HuH-7.5 (cell line): ENCODE measurements around the gene LGMN.
"Not testable (repeated sequence)": the region's sequence is repeated elsewhere in the genome, so short reads cannot be mapped to it uniquely, and the experiment has no call there.

ENCODE experiments used
- DNase-seq: peaks from one replicate; pipeline ENCODE4 v3.0.0; 2011; ENCODE audit warnings: low spot score

LGMN gene

GRCh38 chr14:92694807-92695206 lies 53.6 kb downstream of the LGMN start:
- DNase-seq = no peak

GRCh38 chr14:92693998-92694795 lies 54.2 kb downstream of the LGMN start:
- DNase-seq = no peak

DNA sequence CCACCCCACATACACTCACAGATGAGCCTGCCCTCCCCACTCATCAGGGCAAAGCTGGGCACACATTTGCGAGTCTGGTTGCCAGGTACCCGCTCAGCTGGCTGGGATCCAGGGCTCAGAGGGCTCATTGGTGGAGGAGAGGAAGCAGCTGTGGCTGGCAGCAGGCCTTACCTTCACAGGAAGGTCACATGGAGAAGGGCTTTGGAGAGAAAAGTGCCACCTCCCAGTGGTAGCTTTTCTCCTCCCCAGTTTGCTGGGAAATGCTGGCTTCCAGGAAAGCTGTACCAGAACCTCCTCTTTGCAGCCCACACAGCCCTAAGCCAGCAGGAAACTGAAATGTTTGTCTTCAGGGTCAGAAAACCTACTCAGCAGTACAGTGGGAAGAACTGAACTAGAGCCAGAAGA lies 55.6 kb downstream of the LGMN start:
- DNase-seq = no peak

- peak; percentile 81 for DNase-seq
These were observed 58.0 kb downstream of the LGMN start for GRCh38 chr14:92690171-92691011.

DNA sequence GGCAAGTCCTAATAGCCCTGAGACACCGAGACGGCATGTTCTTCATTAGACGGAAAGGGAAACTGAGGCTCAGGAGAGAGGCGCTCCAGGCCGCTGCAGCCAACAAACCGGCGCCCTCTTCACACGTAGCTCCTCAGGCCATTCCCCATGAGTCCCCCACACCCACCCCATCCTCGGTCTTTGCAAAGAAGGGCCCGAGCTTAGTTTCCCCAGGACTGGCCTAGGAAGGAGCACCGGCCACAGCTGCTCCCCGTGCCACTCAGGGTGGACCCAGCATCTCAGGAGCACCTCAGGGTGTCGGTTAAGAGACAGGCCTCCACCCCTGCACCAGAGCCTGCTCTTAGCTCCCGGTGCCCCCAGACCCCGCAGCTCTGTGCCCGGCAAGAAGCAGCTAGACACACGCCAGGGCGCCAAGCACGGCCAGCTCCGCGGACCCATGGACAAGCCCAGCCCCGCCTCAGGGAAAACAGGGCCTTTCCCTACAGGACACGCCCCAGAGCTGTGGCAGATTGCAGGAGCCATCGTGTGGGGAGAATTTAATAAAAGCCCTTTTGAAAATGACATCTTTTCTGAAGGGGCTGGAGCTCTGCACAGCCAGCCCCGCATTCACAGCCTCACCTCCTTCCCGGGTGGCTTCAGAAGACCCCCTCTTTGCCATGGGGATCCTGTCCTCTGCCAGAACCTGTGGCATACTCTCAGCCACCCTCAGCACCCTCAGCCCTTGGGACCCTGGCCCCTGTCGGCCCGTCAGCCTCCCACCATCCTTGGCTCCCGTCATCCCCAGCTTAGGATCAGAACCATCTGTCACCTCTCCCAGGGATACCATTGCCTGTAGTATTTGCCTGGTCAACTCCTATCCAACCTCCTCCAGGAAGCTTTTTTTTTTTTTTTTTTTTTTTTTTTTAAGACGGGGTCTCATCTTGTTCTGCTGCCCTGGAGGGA lies 59.7 kb downstream of the LGMN start:
- no peak for DNase-seq

- no peak for DNase-seq
These were observed 60.6 kb downstream of the LGMN start for GRCh38 chr14:92687681-92688433.

DNA sequence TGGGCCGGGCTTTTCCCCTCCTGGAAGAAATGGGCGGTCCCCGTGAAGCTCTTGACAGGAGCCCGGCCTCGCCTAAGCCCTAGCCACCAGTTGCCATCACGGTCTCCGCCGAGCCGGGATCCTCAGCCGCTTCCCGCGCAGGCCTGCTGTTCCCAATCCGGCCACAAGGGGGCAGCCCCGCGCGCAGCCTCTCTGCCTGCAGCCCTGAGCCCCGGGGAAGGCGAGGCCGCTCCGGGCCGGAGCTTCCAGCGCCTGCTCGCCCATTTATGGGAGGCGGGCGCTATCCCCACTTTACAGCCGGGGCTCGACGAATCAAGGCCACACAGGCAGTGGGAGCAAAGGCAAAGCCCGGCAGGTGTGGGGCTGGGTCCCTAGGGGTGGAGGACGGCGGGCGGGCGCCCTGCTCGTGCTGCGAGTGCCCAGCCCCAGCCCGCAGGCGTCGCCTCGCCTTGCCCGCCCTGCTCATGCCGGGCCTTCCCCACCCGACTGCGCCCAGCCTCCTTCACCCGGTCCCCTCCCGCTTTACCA lies 61.5 kb downstream of the LGMN start:
- DNase-seq = peak; percentile 95

DNA sequence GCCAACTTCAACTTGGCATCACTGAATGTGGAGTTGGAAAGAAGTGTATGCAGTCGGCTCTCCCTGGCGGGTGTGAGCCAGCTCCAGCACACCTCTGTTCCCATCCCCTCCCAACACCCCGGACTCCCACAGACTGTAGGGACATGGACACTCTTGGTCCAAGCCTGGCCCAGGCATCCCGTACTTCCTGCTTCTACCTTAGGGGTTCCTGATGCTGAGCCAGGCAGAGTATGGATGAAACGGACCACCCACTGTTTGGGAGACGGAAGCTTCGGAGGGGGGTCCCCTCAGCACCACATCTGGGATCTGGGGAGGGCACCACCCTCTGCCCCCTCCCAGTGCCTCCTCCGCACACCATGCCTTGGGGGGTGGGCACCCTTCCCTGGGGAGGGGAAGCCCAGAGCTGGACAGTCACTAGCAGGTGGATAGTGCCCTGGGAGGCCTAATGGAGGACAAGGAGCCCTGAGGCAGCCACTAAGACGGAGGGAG lies 62.0 kb downstream of the LGMN start:
- no peak for DNase-seq

- no peak for DNase-seq
These were observed 62.6 kb downstream of the LGMN start for GRCh38 chr14:92685784-92686355.

GRCh38 chr14:92684801-92685560 lies 63.4 kb downstream of the LGMN start:
- DNase-seq = no peak

GRCh38 chr14:92683041-92683440 lies 65.4 kb downstream of the LGMN start:
- no peak for DNase-seq

GRCh38 chr14:92680781-92681650 lies 67.4 kb downstream of the LGMN start:
- peak; percentile 87 for DNase-seq

DNA sequence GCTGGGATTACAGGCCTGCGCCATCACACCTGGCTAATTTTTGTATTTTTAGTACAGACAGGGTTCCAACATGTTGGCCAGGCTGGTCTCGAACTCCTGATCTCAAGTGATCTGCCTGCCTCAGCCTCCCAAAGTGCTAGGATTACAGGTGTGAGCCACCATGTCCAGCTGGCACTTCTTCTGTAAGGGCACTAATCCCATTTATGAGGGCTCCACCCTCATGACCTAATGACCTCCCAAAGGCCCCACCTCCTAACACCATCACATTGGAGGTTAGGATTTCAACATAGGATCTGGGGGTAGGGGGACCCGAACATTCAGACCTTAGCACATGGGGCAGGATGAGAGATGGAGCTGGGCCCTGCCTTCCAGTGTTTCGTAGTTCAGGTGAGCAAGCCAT lies 68.1 kb downstream of the LGMN start:
- DNase-seq = not testable (repeated sequence)

GRCh38 chr14:92679246-92679645 lies 69.2 kb downstream of the LGMN start:
- DNase-seq = no peak

- DNase-seq = no peak
These were observed 69.7 kb downstream of the LGMN start for GRCh38 chr14:92678766-92679165.

DNA sequence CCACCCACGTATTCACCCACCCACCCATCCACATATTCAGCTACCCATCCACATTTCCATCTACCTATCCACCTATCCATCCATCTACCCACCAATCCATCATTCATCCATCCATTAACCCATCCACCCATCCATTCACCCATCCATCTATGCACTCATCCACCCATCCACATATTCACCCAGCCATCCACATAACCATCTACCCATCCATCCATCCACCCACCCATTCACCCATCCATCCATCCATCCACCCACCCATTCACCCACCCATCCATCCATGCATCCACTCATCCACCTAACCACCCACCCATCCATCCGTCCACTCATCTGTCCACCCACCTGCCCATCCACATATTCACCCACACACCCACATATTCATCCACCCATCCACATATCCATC lies 70.5 kb downstream of the LGMN start:
- no peak for DNase-seq

- no peak for DNase-seq
These were observed 71.2 kb downstream of the LGMN start for GRCh38 chr14:92677087-92677668.

GRCh38 chr14:92676403-92677086 lies 71.9 kb downstream of the LGMN start:
- DNase-seq = no peak
